GM20431 (cell line): ENCODE results near the gene PTGS1.
"Not testable (repeated sequence)": the region's sequence is repeated elsewhere in the genome, so short reads cannot be mapped to it uniquely, and the experiment has no call there.

ENCODE experiments used
- in situ Hi-C: fragments of 300-500 bp; cut with MseI, MboI; formaldehyde crosslinking; loops from one replicate; pipeline ENCODE4 v1.15.0; 2020; ENCODE audit warnings: low sequenced_read_pairs; ENCODE audit not compliant: unreplicated experiment

The PTGS1 gene

DNA sequence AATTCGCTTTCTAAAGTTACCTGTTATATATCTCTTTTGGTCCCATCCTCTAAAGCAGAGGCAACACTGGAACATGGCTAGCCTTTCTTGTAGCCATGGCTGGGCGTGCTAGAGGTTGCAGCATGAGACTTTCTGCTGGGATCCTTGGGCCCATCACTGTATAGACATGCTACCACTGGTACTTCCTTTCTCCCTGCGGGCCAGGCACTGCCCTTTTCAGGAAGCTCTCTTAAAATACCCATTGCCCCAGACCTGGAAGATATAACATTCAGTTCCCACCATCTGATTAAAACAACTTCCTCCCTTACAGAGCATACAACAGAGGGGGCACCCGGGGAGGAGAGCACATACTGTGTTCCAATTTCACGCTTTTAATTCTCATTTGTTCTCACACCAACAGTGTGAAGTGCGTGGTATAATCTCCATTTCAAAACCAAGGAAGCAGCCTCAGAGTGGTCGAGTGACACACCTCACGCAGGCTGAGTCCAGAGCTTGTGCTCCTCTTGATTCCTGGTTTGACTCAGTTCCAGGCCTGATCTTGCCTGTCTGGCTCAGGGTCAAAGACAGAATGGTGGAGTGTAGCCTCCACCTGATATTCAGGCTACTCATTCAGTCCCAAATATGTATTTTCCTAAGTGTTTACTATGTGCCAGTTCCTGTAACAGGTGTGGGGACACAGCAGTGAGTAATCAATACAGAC is 22.6 kb downstream of the PTGS1 start:
- in situ Hi-C loops = no loop called here

DNA sequence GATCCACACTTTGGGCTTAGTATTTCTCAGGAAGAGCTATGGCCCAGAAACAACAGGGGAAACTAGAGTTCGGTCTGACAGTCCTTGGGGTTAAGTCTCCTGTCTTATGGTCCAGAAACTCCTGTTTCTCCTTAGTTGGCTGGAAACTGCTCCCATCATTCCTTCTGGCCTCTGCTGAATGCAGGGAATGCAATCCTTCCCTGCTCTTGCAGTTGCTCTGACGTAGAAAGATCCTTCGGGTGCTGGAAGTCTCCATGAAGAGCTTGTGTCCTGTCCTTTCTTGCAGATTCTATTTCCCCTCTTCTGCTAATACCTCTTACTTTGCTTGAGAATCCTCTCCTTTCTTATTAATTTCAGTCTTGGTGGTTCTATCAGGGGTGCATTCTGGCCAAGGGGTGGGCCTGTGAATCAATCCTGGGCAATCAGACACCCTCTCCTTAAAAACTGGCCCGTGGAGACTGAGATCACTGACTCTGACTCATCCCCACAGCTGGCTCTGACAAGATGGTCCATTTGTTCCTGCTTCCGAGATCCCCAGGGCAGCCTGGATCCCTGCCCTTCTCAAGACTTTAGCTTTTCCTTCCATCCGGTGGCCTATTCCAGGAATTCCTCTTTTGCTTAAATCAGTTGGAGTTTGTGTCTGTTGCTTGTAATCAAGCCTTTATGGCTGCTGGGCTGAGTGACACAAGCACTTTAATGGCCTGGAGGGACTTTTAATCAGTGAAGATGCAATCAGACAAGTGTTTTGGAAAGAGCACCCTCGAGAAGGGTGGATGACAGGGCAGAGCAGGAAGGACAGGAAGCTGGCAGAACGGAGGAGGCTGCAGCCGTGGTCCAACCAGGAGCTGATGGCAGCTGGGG is 23.7 kb downstream of the PTGS1 start:
- in situ Hi-C loops = no loop called here

DNA sequence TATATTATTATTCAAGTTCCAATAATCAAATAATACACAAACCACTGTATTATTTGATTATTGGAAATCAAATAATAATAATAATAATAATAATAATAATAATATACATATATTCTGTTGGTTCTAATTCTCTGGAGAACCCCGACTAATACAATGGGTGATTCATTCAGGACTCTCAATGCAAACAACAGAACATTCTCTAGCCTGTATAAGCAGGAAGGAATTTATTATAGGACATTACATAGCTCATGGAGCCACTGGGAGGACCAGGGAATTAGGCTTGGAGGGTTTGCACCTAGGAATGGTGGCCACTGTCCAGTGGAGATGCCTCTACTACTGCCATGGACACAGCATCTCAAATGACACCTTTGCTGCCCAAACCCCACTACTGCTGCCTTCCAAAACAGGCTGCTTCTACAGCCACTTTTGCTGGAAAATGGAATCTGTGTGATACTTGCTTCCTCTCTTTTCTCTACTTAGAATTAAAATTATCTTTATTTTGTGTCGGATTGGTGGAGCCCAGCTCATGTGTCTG is 25.9 kb downstream of the PTGS1 start:
- in situ Hi-C loops = no loop called here

DNA sequence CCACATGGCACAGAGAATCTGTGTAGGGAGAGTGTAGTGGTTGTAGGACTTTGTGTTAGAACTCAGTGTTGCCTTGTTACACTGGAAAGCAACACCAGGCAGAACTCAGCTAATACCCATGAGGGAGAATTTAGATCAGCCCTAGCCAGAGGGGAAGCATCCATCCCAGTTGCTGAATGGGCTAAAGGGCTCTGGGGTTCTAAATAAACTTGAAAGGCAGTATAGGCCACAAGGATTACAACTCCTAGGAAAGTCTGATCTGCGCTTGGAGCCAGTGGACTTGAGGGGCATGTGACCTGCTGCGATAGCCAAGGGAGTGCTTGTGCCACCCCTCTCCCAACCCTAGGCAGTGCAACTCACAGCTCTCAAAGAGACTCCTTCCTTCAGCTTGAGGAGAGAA is 26.9 kb downstream of the PTGS1 start:
- in situ Hi-C loops = no loop called here

DNA sequence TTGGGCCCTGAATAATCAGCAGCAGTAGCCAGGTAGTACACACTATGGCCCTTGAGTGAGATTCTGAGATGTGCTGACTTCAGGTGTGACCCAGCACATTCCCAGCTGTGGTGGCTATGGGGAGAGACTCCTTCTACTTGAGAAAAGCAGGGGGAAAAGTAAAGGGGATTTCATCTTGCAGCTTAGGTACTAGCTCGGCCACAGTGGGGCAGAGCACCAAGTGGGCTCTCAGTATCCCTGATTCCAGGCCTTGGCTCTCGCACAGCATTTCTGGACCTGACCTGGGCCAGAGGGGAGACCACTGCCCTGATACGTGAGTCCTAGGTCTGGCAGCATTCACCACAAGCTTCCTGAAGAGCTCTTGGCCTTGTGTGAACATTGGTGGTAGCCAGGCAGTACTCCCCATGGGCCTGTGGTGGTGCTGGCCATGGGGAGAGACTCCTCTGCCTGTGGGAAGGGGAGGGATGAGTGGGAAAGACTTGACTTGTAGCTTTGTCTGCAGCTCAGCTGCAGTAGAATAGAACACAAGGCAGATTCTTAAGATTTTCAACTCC is 27.6 kb downstream of the PTGS1 start:
- in situ Hi-C loops = no loop called here

DNA sequence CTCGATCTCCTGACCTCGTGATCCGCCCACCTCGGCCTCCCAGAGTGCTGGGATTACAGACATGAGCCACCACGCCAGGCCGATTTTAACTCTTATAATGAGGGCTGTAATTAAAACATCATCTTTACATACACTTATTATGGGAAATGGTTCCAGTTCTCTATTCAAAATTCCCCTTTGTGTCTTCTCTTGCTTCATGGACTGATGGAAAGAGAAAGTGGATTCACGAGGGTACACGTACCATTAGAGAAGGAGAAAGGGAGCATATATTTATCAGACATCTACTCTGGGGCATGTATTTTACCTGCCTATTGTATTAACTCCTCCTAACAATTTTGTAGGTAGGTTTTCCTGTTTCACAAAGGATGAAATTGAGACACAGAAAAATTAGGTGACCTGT is 31.1 kb downstream of the PTGS1 start:
- in situ Hi-C loops = no loop called here

DNA sequence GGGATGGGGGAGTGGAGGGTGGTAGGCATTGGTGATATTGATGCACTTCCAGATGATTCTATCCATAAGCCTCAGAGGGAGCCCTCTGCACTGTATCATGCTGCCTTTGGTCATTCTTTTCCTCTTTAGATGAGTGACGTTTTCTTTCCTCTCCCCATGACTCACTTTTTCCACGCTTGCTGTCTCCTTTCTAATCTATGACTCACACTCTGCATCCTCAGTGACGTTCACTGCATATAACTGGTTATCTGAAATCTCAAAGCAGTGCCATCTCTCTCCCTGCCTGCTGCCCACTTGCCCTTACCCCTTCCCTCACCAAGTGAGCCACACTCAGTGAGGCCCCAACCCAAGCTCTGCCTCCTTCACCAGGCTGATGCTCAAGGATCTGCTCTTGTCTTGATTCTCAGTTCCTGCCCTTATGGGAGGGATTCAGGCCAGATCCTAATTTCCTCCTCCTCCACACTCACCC is 31.6 kb downstream of the PTGS1 start:
- in situ Hi-C loops = no loop called here

DNA sequence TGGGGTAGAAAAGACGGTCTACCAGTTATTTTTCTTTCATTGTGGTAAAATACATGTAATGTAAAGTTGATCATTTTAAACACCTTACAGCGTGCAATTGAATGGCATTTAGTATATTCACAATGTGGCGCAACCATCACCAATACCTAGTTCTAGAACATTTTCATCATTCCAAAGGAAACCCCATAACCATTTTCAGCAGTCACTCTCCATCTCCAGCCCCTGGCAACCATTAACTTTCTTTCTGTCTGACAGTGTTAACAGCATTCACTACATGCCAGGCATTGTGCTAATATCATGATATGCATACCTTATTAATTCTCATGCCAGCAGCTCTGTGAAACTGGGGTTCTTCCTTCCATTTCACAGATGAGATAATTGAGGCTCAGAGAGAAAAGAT is 32.0 kb downstream of the PTGS1 start:
- in situ Hi-C loops = no loop called here

DNA sequence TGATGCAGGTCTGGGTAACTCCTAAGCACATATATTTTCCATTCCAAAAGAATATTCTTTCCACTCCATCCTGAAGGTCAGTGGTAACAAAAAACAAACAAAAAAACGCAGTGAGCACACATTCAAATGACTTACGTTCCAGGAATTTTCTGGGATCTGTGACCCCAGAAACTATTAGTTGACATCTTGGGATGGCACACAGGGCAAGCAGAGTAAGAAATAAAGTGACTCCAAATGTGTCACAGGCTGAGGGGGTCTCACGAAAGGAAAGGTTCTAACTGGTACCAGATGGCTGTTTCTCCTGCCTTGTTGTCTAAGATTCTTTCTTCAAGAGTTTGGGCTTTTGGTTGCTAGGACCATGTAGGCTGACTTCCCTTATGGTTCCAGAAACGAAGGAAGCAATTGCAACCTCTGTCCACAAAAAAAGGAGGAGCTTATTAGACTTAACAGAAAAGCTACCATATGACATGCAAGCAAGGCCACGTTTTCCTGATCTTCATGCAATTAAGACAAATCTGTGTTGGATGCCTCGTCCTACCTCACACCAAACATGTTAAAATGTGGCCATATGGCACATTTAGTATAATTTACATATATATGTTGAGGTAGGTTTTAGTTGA is 32.7 kb downstream of the PTGS1 start:
- in situ Hi-C loops = no loop called here

DNA sequence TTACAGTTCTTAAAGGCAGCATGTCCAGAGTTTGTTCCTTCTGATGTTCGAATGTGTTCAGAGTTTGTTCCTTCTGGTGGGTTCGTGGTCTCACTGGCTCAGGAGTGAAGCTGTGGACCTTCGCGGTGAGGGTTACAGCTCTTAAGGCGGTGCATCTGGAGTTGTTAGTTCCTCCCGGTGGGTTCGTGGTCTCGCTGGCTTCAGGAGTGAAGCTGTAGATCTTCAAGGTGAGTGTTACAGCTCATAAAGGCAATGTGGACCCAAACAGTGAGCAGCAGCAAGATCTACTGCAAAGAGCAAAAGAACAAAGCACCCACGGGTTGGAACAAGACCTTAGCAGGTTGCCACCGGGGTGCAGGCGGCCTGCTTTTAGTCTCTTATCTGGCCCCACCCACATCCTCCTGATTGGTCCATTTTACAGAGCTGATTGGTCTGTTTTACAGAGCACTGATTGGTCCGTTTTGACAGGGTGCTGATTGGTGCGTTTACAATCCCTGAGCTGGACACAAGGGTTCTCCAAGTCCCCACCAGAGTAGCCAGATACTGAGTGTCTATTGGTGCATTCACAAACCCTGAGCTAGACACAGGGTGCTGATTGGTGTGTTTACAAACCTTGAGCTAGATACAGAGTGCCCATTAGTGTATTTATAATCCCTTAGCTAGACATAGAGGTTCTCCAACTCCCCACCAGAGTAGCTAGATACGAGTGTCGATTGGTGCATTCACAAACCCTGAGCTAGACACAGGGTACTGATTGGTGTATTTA is 34.7 kb downstream of the PTGS1 start:
- in situ Hi-C loops = not testable (repeated sequence)

DNA sequence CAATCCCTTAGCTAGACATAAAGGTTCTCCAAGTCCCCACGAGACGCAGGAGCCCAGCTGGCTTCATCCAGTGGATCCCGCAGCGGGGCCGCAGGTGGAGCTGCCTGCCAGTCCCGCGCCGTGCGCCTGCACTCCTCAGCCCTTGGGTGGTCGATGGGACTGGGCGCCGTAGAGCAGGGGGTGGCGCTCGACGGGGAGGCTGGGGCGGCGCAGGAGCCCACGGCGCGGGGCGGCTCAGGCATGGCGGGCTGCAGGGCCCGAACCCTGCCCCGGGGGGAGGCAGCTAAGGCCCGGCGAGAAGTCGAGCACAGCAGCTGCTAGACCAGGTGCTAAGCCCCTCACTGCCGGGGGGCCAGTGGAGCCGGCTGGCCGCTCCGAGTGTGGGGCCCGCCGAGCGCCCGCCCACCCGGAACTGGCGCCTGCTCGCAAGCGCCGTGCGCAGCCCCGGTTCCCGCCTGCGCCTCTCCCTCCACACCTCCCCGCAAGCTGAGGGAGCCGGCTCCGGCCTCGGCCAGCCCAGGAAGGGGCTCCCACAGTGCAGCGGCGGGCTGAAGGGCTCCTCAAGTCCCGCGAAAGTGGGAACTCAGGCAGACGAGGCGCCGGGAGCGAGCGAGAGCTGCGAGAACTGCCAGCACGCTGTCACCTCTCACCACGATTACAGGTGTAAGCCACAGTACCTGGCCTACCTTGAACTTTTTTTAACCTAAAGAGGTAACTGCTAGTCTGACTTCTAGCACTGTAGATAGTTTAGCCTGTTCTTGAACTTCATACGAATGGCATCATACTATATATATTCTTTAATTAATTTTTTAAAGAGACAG is 35.5 kb downstream of the PTGS1 start:
- in situ Hi-C loops = no loop called here

DNA sequence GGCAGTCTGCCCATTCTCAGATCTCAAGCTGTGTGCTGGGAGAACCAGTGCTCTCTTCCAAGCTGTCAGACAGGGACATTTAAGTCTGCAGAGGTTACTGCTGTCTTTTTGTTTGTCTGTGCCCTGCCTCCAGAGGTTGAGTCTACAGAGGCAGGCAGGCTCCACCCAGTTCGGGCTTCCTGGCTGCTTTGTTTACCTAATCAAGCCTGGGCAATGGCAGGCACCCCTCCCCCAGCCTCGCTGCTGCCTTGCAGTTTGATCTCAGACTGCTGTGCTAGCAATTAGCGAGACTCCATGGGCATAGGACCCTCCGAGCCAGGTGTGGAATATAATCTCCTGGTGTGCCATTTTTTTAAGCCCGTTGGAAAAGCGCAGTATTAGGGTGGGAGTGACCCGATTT is 43.3 kb downstream of the PTGS1 start:
- in situ Hi-C loops = not testable (repeated sequence)

DNA sequence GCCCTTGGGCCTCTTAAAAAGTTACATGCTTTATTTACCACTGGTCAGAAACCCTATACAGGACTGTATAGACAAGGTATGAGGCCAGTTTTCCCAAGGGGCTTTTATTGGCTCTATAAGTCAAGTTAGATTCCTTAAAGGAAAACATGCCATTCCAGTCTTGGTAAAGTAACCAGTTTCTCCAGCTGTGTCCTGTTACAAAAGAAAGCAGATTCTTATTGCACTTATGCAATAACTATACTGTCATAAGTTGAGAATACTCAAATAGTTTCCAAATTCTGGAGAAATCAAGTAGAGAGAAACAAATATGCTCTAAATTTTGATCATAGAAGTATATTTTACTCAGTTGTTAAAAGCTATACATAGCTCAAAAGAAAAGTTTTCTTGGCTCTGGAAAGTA is 47.2 kb downstream of the PTGS1 start:
- in situ Hi-C loops = no loop called here

DNA sequence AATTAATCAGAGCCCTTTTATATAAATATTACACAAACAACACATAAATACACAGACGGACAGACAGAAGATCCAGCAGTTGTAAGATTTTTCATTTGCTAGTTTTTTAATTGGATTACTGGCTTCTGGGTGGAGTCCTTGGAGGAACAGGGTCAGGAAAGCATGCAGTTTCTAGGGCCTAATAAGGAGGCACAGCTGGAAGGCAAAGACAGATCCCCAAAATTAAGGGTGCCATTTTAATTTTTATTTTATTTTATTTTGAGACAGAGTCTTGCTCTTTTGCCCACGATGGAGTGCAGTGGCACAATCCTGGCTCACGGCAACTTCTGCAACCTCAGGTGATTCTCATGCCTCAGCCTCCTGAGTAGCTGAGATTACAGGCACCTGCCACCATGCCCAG is 49.5 kb downstream of the PTGS1 start:
- in situ Hi-C loops = no loop called here

DNA sequence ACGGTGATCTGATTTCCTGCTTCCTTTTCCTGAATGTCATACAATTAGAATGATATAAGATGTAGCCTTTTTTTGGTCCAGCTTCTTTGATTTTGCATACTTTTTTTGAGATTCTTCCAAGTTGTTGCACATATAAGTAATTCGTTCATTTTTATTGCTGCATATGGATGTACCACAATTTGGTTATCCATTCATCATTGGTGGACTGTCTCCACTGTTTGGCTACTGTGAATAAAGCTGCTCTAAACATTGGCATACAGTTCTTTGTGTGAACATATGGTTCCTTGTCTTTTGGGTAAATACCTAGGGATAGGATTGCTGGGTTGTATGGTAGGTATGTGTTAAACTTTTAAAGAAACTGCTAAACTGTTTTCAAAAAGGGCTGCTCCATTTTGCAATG is 54.3 kb downstream of the PTGS1 start:
- in situ Hi-C loops = no loop called here

DNA sequence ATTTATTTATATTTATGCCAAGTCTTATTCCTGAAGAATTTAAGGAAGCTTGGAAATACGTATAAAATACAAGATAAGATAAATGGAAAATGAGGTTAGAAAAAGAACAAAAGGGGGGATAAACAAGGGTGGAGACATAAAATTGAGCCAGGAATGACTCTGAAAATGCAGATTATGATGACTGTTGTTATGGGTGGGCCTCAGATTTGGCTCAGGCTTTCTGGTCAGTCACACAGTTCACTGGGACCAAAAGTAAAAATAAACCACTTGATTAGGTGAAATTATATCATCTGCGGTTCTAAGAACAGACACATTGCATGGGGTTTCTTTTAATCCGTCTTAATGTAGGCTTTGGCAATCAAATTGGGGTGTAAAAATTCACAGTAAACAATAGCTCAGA is 55.9 kb downstream of the PTGS1 start:
- in situ Hi-C loops = no loop called here

DNA sequence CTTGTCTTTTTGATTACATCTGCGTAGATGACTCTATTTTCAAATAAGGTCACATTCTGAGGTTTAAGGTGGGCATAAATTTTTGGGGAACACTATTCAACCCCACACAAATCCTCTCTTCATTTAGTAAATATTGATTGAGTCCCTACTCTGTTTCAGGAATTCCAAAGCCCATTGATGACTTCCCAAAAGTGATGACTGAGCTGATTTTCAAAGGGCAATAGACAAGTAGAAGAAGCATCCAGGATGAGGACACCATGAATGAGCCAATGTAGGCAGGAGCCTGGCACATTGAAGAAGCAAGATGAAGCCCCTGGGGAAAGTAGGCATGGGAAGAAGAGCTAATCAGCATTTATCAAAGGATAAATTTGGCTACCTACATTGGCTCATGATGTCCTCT is 71.7 kb downstream of the PTGS1 start:
- in situ Hi-C loops = no loop called here

DNA sequence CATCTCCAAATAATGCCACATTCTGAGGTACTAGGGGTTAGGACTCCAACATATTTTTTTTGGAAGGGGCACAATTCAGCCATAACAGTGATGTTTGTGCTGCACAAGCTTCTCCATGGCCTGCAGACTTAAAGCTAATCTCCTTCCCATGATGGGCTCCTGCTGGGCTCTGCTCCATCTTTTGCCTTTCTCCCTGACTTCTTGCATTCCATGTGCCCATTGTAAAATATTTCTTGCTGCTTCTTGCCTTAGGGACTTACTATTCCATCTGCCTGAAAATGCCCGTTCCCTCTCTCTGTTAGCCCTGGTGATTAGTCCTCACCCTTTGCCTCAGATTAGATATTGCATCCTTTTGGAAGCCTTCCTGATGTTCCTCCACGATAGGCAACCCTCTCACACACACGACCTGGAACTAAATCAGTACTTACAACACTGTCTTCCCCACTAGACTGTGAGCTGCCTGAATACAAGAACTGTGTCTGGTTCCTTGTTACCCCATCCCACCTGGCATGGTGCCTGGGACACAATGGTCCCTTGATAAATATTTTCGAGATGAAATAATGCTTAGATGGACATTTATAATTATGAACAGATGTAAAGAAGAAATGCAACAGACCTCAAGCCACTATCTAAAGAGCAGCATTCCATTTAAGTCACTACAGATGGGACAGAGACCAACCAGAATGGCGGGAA is 73.4 kb downstream of the PTGS1 start:
- in situ Hi-C loops = no loop called here
